OCI-LY1 (cell line): ENCODE results near the gene TMEM229B.

Experiments
- H2AFZ ChIP-seq: fragments of 200-600 bp; sonication (generic), shearing (Covaris generic); 2 replicates; pipeline ENCODE4 v1.6.0; 2014; ENCODE audit warnings: antibody characterized with exemption, mild to moderate bottlenecking, low read length
- H3F3A ChIP-seq: fragments of 200-600 bp; sonication (generic), shearing (Covaris generic); 2 replicates; pipeline ENCODE4 v1.6.0; 2014; ENCODE audit warnings: mild to moderate bottlenecking, antibody characterized with exemption, low read length, moderate library complexity; ENCODE audit not compliant: insufficient read depth
- H3K27ac ChIP-seq: fragments of 200-600 bp; sonication (generic); 2 replicates; pipeline ENCODE4 v1.5.1; 2014; ENCODE audit warnings: low read length, mixed run types, mild to moderate bottlenecking, low read depth; ENCODE audit not compliant: poor library complexity, severe bottlenecking
- H3K27me3 ChIP-seq: fragments of 200-600 bp; sonication (generic); 2 replicates; pipeline ENCODE4 v1.6.0; 2014; ENCODE audit warnings: antibody characterized with exemption, mild to moderate bottlenecking, low read length, moderate library complexity; ENCODE audit not compliant: insufficient read depth
- H3K36me3 ChIP-seq: fragments of 200-600 bp; sonication (generic); 2 replicates; pipeline ENCODE4 v1.6.1; 2014; ENCODE audit warnings: mild to moderate bottlenecking, antibody characterized with exemption, low read length, moderate library complexity, mixed read lengths; ENCODE audit not compliant: insufficient read depth
- H3K4me1 ChIP-seq: fragments of 200-600 bp; sonication (generic); 2 replicates; pipeline ENCODE4 v1.5.1; 2014; ENCODE audit warnings: mild to moderate bottlenecking, low read length, moderate library complexity; ENCODE audit not compliant: insufficient read depth, severe bottlenecking
- H3K4me2 ChIP-seq: fragments of 200-600 bp; sonication (generic), shearing (Covaris generic); 2 replicates; pipeline ENCODE4 v1.6.1; 2014; ENCODE audit warnings: low read length
- H3K4me3 ChIP-seq: fragments of 200-600 bp; sonication (generic); 2 replicates; pipeline ENCODE4 v1.5.1; 2014; ENCODE audit warnings: low read length, low read depth, mild to moderate bottlenecking, mixed read lengths; ENCODE audit not compliant: poor library complexity, severe bottlenecking
- H3K79me2 ChIP-seq: fragments of 200-600 bp; shearing (Covaris generic); 2 replicates; pipeline ENCODE4 v1.6.1; 2016; ENCODE audit warnings: mixed run types, low read length, mixed read lengths; ENCODE audit not compliant: insufficient read depth
- H3K9ac ChIP-seq: fragments of 200-600 bp; sonication (generic), shearing (Covaris generic); 2 replicates; pipeline ENCODE4 v1.6.1; 2014; ENCODE audit warnings: mild to moderate bottlenecking, low read length, mixed read lengths
- H3K9me2 ChIP-seq: fragments of 200-600 bp; sonication (generic), shearing (Covaris generic); 2 replicates; pipeline ENCODE4 v1.6.1; 2014; ENCODE audit warnings: low read depth, mild to moderate bottlenecking, low read length, mixed read lengths
- H3K9me3 ChIP-seq: fragments of 200-600 bp; shearing (Covaris generic); 2 replicates; pipeline ENCODE4 v1.6.1; 2014; ENCODE audit warnings: low read length, mixed read lengths
- H4K20me1 ChIP-seq: fragments of 200-600 bp; sonication (generic), shearing (Covaris generic); 2 replicates; pipeline ENCODE4 v1.6.0; 2016; ENCODE audit warnings: mild to moderate bottlenecking, low read length; ENCODE audit not compliant: insufficient read depth
- EZH2 ChIP-seq: fragments of 200-600 bp; sonication (generic), shearing (Covaris generic); IDR thresholded peaks from 2 replicates; pipeline ENCODE4 v1.8.0; 2017; ENCODE audit warnings: borderline replicate concordance, mixed run types, mild to moderate bottlenecking, antibody characterized with exemption, low read length, moderate library complexity, mixed read lengths
- TF ChIP-seq, protein P1 (sequence below): fragments of 200-600 bp; sonication (generic), shearing (Covaris generic); IDR thresholded peaks from 2 replicates; pipeline ENCODE4 v1.5.1; 2017; ENCODE audit warnings: mild to moderate bottlenecking, antibody characterized with exemption, low read length, moderate library complexity, mixed read lengths

The TMEM229B gene

DNA sequence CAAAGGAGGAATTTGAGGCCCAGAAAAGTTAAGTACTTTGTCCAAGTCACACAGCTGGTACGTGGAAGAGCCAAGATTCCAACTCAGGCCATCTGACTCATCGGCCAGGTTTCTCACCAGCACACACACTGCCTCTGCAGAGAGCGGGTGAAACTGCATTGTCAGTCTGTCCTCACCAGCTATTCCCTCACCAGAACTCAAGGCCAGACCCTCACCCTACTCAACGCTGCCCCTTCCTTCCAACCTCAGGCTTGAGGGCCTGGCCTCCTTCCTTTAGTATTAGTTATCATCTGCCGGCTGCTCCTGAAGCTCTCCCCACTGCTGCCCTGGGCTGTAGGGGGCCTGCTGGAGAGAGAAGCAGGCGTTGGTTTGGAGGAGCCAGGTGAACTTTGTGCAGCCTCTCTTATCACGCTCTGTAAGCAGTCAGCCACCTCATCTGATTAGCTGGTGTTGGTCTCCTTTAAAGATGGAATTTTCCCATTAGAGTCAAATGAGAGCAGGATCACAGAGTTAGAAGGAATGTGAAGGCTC lies 60.0 kb downstream of the TMEM229B start:
- H3F3A ChIP-seq: no peaks in the 10 kb centered on the region
- H3K9me2 ChIP-seq: no peaks in the 10 kb centered on the region
- no peak overlapping the region for H3K4me3 ChIP-seq
- H3K27me3 ChIP-seq: 0 out of 2 replicates have a peak, but pooled peaks cover 2% of the 10 kb centered on the region
- H4K20me1 ChIP-seq: no peaks in the 10 kb centered on the region
- TF ChIP-seq, protein P1, sequence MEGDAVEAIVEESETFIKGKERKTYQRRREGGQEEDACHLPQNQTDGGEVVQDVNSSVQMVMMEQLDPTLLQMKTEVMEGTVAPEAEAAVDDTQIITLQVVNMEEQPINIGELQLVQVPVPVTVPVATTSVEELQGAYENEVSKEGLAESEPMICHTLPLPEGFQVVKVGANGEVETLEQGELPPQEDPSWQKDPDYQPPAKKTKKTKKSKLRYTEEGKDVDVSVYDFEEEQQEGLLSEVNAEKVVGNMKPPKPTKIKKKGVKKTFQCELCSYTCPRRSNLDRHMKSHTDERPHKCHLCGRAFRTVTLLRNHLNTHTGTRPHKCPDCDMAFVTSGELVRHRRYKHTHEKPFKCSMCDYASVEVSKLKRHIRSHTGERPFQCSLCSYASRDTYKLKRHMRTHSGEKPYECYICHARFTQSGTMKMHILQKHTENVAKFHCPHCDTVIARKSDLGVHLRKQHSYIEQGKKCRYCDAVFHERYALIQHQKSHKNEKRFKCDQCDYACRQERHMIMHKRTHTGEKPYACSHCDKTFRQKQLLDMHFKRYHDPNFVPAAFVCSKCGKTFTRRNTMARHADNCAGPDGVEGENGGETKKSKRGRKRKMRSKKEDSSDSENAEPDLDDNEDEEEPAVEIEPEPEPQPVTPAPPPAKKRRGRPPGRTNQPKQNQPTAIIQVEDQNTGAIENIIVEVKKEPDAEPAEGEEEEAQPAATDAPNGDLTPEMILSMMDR: no peak
- no peak for TF ChIP-seq EZH2
- H3K79me2 ChIP-seq: no peaks in the 10 kb centered on the region
- H3K9me3 ChIP-seq: no peaks in the 10 kb centered on the region
- H2AFZ ChIP-seq: no peak overlapping the region
- H3K9ac ChIP-seq: no peak overlapping the region
- H3K4me2 ChIP-seq: no peak overlapping the region
- H3K4me1 ChIP-seq: no peaks in the 10 kb centered on the region
- H3K36me3 ChIP-seq: no peaks in the 10 kb centered on the region
- H3K27ac ChIP-seq: no peak overlapping the region

DNA sequence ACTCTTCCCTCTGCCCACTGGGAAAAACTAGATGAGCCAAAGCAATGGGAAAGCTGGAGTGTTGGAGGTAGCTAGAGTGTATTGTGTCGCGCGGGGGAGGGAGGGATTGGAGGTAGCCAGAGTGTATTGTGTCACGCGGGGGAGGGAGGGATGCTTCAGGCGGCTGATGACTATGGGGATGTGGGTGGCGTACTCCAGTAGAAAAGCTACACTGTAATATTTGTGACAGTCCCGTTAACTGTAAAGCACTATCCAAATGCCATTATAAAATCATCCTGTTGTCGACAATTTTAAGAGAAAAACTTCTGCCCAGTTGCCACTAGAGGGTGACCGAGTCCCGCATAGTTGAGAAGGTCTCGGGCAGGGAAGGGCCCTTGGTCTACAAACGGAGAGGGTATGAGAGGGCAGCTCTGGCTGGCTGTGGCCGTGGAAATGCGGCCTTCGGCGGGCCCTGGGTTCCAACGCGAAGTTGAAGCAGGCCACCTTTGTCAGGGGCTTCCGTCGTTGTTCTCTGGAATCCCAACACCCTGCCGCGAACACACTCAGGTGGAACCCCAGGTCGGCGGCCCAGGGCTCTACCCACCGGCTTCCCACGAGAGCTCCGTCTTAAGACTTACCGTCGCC lies 61.4 kb downstream of the TMEM229B start:
- TF ChIP-seq, protein P1: peak; percentile 81
- TF ChIP-seq EZH2: no peak
- Histone ChIP-seq H3K4me3 (no peak overlapping the region), H3K9me3 (no peaks in the 10 kb centered on the region), H3K4me1 (no peaks in the 10 kb centered on the region), H3K27me3 (0 out of 2 replicates have a peak, but pooled peaks cover 2% of the 10 kb centered on the region), H3K79me2 (no peaks in the 10 kb centered on the region), H2AFZ (no peak overlapping the region), H4K20me1 (no peaks in the 10 kb centered on the region), H3K36me3 (no peaks in the 10 kb centered on the region), H3K4me2 (peak overlapping the region; percentile 12; the same call in 1 of the 2 replicates), H3K27ac (no peak overlapping the region), H3F3A (no peaks in the 10 kb centered on the region), H3K9ac (no peak overlapping the region), H3K9me2 (no peaks in the 10 kb centered on the region)

DNA sequence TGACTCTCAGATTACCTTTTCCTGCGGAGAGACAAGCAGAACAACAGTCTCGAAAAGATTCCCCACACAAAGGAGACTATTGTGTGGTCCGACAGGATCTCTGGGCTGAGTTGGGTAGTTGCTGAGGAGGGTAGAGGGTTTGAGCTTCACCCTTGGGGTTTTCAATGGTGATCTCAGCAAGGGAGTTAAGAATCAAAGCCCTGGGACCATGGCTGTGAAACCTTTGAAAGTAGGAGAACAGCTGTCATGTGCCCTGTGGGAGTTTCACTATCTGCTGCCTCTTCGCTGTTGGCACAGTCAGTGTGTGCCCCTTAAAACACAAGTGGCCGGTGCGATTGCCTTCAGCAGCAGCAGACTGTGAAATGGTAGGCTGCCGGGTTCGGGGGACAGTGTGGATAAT lies 62.4 kb downstream of the TMEM229B start:
- no peak overlapping the region for H3K9ac ChIP-seq
- no peaks in the 10 kb centered on the region for H4K20me1 ChIP-seq
- no peaks in the 10 kb centered on the region for H3K36me3 ChIP-seq
- H3K27me3 ChIP-seq: 0 out of 2 replicates have a peak, but pooled peaks cover 2% of the 10 kb centered on the region
- no peak overlapping the region for H3K4me2 ChIP-seq
- H3K9me2 ChIP-seq: no peaks in the 10 kb centered on the region
- no peaks in the 10 kb centered on the region for H3K9me3 ChIP-seq
- H2AFZ ChIP-seq: no peak overlapping the region
- no peaks in the 10 kb centered on the region for H3F3A ChIP-seq
- no peaks in the 10 kb centered on the region for H3K79me2 ChIP-seq
- no peak overlapping the region for H3K4me3 ChIP-seq
- no peak for TF ChIP-seq EZH2
- TF ChIP-seq, protein P1: no peak
- no peaks in the 10 kb centered on the region for H3K4me1 ChIP-seq
- H3K27ac ChIP-seq: no peak overlapping the region
